Hepatocyte (in vitro differentiated cells): ENCODE measurements around the gene UQCC3.

Source experiments
- EZH2 ChIP-seq: fragments of 200-600 bp; sonication (generic); IDR thresholded peaks from 2 replicates; pipeline ENCODE4 v1.6.1; 2016; ENCODE audit warnings: antibody characterized with exemption, mild to moderate bottlenecking, borderline replicate concordance
- EZH2phosphoT487 ChIP-seq: fragments of 200-600 bp; sonication (generic); IDR thresholded peaks from one replicate; pipeline ENCODE4 v1.6.1; 2018; ENCODE audit warnings: antibody characterized with exemption, mild to moderate bottlenecking, low read depth, moderate library complexity; ENCODE audit not compliant: unreplicated experiment, severe bottlenecking
- TF ChIP-seq, protein P1 (sequence below): fragments of 200-600 bp; sonication (generic); IDR thresholded peaks from 2 replicates; pipeline ENCODE4 v1.5.1; 2016; ENCODE audit warnings: antibody characterized with exemption, mild to moderate bottlenecking; ENCODE audit not compliant: poor library complexity

DNA sequence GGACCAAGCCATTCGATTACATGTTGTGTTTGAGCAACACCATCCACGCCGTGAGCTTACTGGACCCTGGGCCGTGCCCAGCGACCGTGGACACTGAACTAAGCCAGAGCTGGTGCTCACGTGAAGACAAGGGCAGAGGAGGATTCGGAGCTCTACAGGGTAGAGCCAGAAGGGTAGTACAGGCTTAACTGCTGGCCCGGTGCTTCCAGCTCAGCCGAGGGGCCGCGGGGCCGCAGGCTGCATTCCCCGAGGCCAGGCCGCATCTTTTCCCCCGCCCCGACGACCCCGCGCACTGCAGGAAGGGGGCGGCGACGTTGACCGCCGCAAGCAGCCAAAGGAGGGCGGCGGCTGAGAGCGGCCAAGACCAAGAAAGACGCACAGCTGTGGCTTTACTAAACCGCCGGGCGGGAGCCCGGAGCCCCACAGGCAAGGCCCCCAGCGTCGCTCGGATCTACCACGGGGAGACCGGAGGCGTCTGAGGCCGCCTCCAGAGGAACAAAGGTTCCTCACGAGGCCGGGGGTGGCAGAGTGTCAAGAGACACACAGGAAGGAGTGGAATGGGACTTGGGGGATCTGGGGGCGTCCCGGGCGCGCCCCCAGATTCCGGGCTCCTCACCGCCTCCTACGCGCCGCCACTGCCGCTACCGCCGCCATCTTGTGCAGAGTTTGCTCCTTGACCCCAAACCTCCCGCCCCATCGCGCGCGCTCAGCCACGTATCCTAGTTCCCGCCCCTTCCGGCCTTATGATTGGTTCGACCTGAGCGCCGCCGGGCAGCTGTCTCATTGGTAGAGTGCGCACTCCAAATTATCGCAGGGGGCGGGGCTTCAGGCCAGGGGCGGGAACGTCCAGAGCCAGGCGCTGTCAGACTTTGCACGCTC lies 25.3 kb upstream of the UQCC3 start, which contains the start of gene GANAB:
- TF ChIP-seq EZH2: no peak
- TF ChIP-seq, protein P1, sequence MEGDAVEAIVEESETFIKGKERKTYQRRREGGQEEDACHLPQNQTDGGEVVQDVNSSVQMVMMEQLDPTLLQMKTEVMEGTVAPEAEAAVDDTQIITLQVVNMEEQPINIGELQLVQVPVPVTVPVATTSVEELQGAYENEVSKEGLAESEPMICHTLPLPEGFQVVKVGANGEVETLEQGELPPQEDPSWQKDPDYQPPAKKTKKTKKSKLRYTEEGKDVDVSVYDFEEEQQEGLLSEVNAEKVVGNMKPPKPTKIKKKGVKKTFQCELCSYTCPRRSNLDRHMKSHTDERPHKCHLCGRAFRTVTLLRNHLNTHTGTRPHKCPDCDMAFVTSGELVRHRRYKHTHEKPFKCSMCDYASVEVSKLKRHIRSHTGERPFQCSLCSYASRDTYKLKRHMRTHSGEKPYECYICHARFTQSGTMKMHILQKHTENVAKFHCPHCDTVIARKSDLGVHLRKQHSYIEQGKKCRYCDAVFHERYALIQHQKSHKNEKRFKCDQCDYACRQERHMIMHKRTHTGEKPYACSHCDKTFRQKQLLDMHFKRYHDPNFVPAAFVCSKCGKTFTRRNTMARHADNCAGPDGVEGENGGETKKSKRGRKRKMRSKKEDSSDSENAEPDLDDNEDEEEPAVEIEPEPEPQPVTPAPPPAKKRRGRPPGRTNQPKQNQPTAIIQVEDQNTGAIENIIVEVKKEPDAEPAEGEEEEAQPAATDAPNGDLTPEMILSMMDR: no peak
- no peak for TF ChIP-seq EZH2phosphoT487
